ENCODE data around the gene SLC20A1.
A peak's percentile ranks its signal among the peaks of the same experiment; 100 is the strongest.

The SLC20A1 gene

GRCh38 chr2:112627060-112628040, 18.4 kb upstream of the SLC20A1 start:
- FAIRE-seq: peak; percentile 53

GRCh38 chr2:112629224-112629623, 16.5 kb upstream of the SLC20A1 start:
- FAIRE-seq: no peak

GRCh38 chr2:112629823-112630222, 15.9 kb upstream of the SLC20A1 start:
- FAIRE-seq: no peak

- FAIRE-seq: no peak
These were observed 15.5 kb upstream of the SLC20A1 start for GRCh38 chr2:112630268-112630667.

- no peak for FAIRE-seq
These were observed 12.0 kb upstream of the SLC20A1 start for GRCh38 chr2:112633708-112634107.

- no peak for FAIRE-seq
These were observed 11.4 kb upstream of the SLC20A1 start for GRCh38 chr2:112634153-112634873.

GRCh38 chr2:112634874-112635157, 10.9 kb upstream of the SLC20A1 start:
- no peak for FAIRE-seq

GRCh38 chr2:112636605-112637288, 9.0 kb upstream of the SLC20A1 start:
- no peak for FAIRE-seq

- FAIRE-seq: no peak
These were observed 8.5 kb upstream of the SLC20A1 start for GRCh38 chr2:112637289-112637660.

- FAIRE-seq: no peak
These were observed 5.8 kb upstream of the SLC20A1 start for GRCh38 chr2:112639936-112640335.

GRCh38 chr2:112640467-112640799, 5.3 kb upstream of the SLC20A1 start:
- FAIRE-seq: no peak

- FAIRE-seq: no peak
These were observed 4.7 kb upstream of the SLC20A1 start for GRCh38 chr2:112640800-112641675.

GRCh38 chr2:112641701-112642100, 4.0 kb upstream of the SLC20A1 start:
- no peak for FAIRE-seq

GRCh38 chr2:112642561-112642960, 3.2 kb upstream of the SLC20A1 start:
- no peak for FAIRE-seq

- no peak for FAIRE-seq
These were observed 2.8 kb upstream of the SLC20A1 start for GRCh38 chr2:112642966-112643365.

- no peak for FAIRE-seq
These were observed 2.3 kb upstream of the SLC20A1 start for GRCh38 chr2:112643488-112643887.

GRCh38 chr2:112644155-112644932, 1.4 kb upstream of the SLC20A1 start:
- FAIRE-seq: peak; percentile 99

GRCh38 chr2:112644933-112645309, 818 bp upstream of the SLC20A1 start:
- FAIRE-seq: no peak

GRCh38 chr2:112646102-112646719, 472 bp downstream of the SLC20A1 start:
- FAIRE-seq: no peak

- no peak for FAIRE-seq
These were observed 1.3 kb downstream of the SLC20A1 start for GRCh38 chr2:112646791-112647689.

Measured in G401.6 (cell line).